Mucosa of descending colon (tissue), 3 donors: ENCODE data around the gene SYT14. TPM values are rescaled to one million over a fixed set of nuclear protein-coding genes. Genes with fewer than 3 reads are reported as not detected.
"Not testable (repeated sequence)": the region's sequence is repeated elsewhere in the genome, so short reads cannot be mapped to it uniquely, and the experiment has no call there.

ENCODE experiments used
- ATAC-seq: fragments of 200-7000 bp; cut with Tn5 transposase; one replicate; pipeline ENCODE4 v1.9.1; 2020; ENCODE audit warnings: mild to moderate bottlenecking, moderate library complexity
- DNase-seq, 3 donors: peaks; one replicate each; pipeline ENCODE4 v3.0.0-alpha.2; 2020
- H3K36me3 ChIP-seq: fragments of 200-600 bp; one replicate; pipeline ENCODE4 v1.8.0; 2021; ENCODE audit warnings: low read depth, mild to moderate bottlenecking
- H3K4me1 ChIP-seq: fragments of 200-600 bp; one replicate; pipeline ENCODE4 v1.8.0; 2021; ENCODE audit warnings: low read depth, mild to moderate bottlenecking
- H3K4me3 ChIP-seq: fragments of 200-600 bp; one replicate; pipeline ENCODE4 v1.8.0; 2021; ENCODE audit warnings: mild to moderate bottlenecking
- H3K9me3 ChIP-seq: fragments of 200-600 bp; one replicate; pipeline ENCODE4 v1.8.0; 2021; ENCODE audit warnings: mild to moderate bottlenecking
- intact Hi-C, 2 donors: fragments of 100-400 bp; cut with DNase I in 1 of 2; cut with micrococcal nuclease in 1 of 2; formaldehyde crosslinking; loops; one replicate each; pipeline versions ENCODE4 v1.11.0 to v1.11.1; 2022; cut with DNase I, micrococcal nuclease
- total RNA-seq, 3 donors: library from RNA; stranded (reverse); fragmentation: NEBNext Ultra II Directional in 2 of 3; extraction: Animal tissue kit (Norgen Biotek cat#: 25700) in 2 of 3; gene quantifications; one replicate each; pipeline versions ENCODE4 v1.2.1 to v1.2.4, GENCODE V29; 2021 to 2023
- TF ChIP-seq, protein P1 (sequence below): fragments of 200-600 bp; IDR thresholded peaks from one replicate; pipeline ENCODE4 v1.8.0; 2022; ENCODE audit warnings: antibody characterized with exemption, mild to moderate bottlenecking
- donor health status: DM: no; HTN: no; CAD: no; lungs with moderate emphysema.
- donor health status: DM: no; HTN: no; CAD: no.
- donor health status: DM: no; HTN: yes; CAD: no.

Gene SYT14
- total RNA-seq, 3 donors from 2014 or later = 0.41 TPM; not detected in 2

DNA sequence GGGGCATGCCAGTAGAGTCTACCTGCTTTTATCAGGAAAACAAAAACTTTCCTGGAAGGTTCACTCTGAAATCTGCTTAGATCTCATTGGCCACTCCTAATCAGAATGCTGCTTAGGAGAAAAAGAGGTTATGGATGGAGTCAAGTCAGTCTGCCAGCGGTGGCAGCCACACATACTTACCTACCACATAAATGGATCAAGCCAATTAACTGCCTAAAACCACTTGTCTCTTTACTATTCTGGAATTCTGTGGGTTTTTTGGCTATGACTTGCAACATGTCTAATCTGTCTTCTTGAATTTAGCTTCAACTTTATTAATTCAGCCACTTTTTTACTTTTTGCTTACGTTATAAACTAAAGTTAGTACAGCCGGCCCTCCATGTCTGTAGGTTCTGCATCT is 154.3 kb downstream of the SYT14 start:
- TF ChIP-seq, protein P1, sequence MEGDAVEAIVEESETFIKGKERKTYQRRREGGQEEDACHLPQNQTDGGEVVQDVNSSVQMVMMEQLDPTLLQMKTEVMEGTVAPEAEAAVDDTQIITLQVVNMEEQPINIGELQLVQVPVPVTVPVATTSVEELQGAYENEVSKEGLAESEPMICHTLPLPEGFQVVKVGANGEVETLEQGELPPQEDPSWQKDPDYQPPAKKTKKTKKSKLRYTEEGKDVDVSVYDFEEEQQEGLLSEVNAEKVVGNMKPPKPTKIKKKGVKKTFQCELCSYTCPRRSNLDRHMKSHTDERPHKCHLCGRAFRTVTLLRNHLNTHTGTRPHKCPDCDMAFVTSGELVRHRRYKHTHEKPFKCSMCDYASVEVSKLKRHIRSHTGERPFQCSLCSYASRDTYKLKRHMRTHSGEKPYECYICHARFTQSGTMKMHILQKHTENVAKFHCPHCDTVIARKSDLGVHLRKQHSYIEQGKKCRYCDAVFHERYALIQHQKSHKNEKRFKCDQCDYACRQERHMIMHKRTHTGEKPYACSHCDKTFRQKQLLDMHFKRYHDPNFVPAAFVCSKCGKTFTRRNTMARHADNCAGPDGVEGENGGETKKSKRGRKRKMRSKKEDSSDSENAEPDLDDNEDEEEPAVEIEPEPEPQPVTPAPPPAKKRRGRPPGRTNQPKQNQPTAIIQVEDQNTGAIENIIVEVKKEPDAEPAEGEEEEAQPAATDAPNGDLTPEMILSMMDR = no peak

DNA sequence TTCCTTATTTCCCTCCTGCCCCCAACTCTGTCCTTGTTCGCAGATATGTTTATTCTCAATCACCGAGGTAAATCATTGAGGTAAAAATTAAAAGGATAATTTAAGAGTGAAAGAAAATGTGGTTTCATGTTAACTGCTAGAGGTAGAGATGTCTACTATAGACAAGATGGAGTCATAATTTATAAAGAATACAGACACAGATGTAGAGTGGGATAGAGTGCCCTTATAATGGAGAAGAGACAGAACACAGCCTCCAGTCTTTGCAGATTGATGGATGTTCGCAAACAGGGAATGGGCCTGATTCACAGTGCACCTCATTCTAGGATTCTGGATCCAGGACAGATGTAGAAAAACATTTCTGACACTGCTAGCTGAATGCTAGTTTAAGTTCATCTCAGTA is 155.4 kb downstream of the SYT14 start:
- no peak overlapping the region for H3K4me3 ChIP-seq
- no peaks in the 10 kb centered on the region for H3K36me3 ChIP-seq
- intact Hi-C loops = no loop called here
- no peaks in the 10 kb centered on the region for H3K9me3 ChIP-seq
- TF ChIP-seq, protein P1 = no peak
- DNase-seq = no peak
- H3K4me1 ChIP-seq = no peaks in the 10 kb centered on the region
- ATAC-seq = no peak

More for the DNA sequence above, 154.3 kb downstream of the SYT14 start:
- ATAC-seq (no peak), DNase-seq (no peak)
- Histone ChIP-seq H3K9me3 (no peaks in the 10 kb centered on the region), H3K4me3 (no peak overlapping the region), H3K4me1 (no peaks in the 10 kb centered on the region), H3K36me3 (no peaks in the 10 kb centered on the region)
- intact Hi-C loops = no loop called here

DNA sequence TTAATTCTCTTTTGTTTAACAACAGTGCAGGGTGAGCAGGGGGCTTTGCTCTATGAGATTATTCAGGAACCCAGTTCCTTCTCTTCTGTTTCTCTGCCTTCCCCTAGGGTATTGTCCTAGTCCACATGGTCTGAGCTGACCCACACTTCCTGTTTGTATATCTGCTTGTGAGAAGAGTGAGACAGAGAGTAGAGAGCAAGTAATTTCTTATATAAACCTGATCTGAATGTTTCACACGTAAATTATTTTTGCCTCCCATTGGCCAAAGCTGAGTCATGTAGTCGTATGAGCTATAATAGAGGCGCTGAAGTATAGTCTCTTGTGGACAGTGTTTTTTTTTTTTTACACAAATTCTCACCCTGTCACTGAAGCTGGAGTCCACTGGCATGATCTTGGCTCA is 160.3 kb downstream of the SYT14 start:
- Histone ChIP-seq H3K4me3 (no peak overlapping the region), H3K36me3 (no peaks in the 10 kb centered on the region), H3K9me3 (no peaks in the 10 kb centered on the region), H3K4me1 (no peaks in the 10 kb centered on the region)
- intact Hi-C loops = no loop called here
- ATAC-seq (no peak), DNase-seq (no peak)
- TF ChIP-seq, protein P1 = no peak

DNA sequence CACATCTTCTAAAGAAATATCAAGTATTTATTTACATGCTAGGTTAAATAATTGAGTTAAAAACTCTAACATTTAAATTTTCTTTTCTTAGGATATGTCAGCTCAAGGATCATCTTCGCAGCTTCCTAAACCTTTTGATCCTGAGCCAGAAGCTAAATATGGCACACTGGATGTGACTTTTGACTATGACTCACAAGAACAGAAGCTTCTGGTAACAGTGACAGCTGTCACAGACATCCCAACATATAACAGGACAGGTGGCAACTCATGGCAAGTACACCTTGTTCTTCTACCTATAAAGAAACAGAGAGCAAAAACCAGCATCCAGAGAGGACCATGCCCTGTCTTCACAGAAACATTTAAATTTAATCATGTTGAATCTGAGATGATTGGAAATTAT is 161.9 kb downstream of the SYT14 start:
- ATAC-seq (no peak), DNase-seq (no peak)
- H3K9me3 ChIP-seq = no peaks in the 10 kb centered on the region
- intact Hi-C loops = no loop called here
- H3K4me1 ChIP-seq = no peaks in the 10 kb centered on the region
- TF ChIP-seq, protein P1 = no peak
- no peak overlapping the region for H3K4me3 ChIP-seq
- H3K36me3 ChIP-seq = no peaks in the 10 kb centered on the region

- H3K4me3 ChIP-seq = no peak overlapping the region
- intact Hi-C loops = no loop called here
- no peaks in the 10 kb centered on the region for H3K9me3 ChIP-seq
- TF ChIP-seq, protein P1 = no peak
- no peaks in the 10 kb centered on the region for H3K36me3 ChIP-seq
- DNase-seq = no peak
- no peaks in the 10 kb centered on the region for H3K4me1 ChIP-seq
- ATAC-seq = no peak
Measured at GRCh38 chr1:210104103-210104502, 166.1 kb downstream of the SYT14 start.

GRCh38 chr1:210112906-210113305 is 174.9 kb downstream of the SYT14 start:
- H3K9me3 ChIP-seq, ATAC-seq, H3K36me3 ChIP-seq, intact Hi-C loops, H3K4me3 ChIP-seq, DNase-seq, H3K4me1 ChIP-seq: not testable (repeated sequence)
